SIG-M5 treated with dmso at 0.1 percent for 504 hours (cell line): ENCODE results near the gene SFI1.
"Not testable (repeated sequence)": the region's sequence is repeated elsewhere in the genome, so short reads cannot be mapped to it uniquely, and the experiment has no call there.

Experiments used
- DNase-seq: peaks from one replicate; lab custom pipeline; 2025; ENCODE audit not compliant: unreplicated experiment; lab: John Stamatoyannopoulos, UW

The SFI1 gene

DNA sequence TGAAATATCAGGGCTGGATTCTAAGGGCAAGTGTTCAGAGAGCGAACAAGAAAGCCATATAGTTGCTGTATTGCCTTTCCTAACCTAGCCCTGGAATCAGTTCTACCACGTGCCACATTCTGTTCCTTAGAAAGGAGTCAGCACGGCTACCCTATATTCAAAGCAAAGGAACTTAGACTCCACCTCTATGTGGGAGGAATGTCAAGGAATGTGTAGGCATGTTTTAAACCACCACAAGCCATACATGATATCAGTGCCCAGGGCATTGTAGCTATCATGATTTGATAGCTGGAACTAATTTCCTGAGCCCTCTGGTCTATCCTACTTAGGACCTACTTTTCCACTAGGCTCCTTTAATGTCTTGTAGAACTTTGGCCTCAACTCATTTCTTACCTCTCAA is 4.2 kb upstream of the SFI1 start:
- no peak for DNase-seq

- DNase-seq, result not testable (repeated sequence)
Measured at GRCh38 chr22:31493355-31493754, 3.0 kb upstream of the SFI1 start.

- no peak for DNase-seq
Measured at GRCh38 chr22:31495343-31495742, 993 bp upstream of the SFI1 start.

- peak; percentile 25 for DNase-seq
Measured at GRCh38 chr22:31496735-31497146, 405 bp downstream of the SFI1 start.

- no peak for DNase-seq
Measured at GRCh38 chr22:31497148-31497938, 1.0 kb downstream of the SFI1 start.

- DNase-seq, result no peak
Measured at GRCh38 chr22:31501738-31502137, 5.4 kb downstream of the SFI1 start.

- no peak for DNase-seq
Measured at GRCh38 chr22:31503211-31503964, 7.1 kb downstream of the SFI1 start.

DNA sequence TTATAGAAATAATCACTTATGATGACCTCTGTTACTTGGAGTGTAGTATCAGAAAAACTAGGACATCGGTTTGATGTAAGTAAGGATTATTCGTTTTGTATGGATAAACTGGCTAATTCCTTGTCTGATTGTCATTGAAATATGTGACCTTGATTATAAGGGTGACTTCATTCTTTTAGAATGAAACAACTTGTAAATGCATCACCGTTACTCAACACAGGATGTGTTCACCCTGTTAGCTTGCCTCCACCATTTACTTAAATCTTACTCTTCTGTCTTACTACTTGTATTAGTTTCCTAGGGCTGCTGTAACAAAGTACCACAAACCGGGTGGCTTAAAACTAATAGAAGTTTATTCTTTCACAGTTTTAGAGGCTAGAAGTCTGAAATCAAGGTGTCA is 7.9 kb downstream of the SFI1 start:
- no peak for DNase-seq

DNA sequence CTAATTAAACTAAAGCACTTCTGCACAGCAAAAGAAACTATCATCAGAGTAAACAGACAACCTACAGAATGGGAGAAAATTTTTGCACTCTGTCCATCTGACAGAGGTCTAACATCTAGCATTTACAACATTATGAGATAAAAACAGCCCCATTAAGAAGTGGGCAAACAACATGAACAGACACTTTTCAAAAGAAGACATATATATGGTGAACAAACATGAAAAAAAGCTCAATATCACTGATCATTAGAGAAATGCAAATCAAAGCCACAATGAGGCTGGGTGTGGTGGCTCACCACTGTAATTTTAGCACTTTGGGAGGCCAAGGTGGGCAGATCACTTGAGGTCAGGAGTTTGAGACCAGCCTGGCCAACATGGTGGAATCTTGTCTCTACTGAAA is 11.2 kb downstream of the SFI1 start:
- not testable (repeated sequence) for DNase-seq

GRCh38 chr22:31508536-31508935 is 12.2 kb downstream of the SFI1 start:
- DNase-seq, result no peak

GRCh38 chr22:31509061-31509762 is 12.9 kb downstream of the SFI1 start:
- DNase-seq, result no peak

DNA sequence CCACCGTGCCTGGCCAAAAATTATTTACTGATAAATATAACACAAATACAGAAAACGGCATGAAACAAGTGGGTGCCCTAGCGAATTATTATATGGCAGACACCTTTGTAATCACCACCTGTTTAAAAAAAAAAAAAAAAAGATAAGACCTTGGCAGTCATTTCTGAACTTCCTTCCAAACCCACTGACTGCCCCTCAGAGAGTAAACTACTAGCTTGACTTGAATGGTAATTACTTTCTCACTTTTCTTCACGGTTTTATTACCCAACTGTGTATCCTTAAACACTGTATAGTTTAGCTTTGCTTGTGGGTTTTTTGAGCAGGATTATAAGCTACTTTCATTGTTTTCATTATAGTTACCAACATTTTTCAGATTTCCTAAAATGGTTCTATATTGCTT is 23.7 kb downstream of the SFI1 start:
- DNase-seq, result no peak

DNA sequence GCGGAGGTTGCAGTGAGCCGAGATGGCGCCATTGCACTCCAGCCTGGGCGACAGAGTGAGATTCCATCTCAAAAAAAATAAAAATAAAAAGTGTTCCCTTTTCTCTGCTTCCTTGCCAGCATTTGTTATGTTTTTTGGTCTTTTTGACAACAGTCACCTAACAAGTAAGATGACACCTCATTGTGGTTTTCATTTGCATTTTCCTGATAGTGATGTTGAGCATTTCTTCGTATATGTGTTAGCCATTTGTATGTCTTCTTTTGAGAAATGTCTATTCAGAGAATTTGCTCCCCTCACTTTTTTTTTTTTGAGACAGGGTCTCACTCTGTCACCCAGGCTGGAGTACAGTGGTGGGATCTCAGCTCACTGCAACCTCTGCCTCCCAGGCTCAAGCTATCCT is 27.8 kb downstream of the SFI1 start:
- DNase-seq, result not testable (repeated sequence)

DNA sequence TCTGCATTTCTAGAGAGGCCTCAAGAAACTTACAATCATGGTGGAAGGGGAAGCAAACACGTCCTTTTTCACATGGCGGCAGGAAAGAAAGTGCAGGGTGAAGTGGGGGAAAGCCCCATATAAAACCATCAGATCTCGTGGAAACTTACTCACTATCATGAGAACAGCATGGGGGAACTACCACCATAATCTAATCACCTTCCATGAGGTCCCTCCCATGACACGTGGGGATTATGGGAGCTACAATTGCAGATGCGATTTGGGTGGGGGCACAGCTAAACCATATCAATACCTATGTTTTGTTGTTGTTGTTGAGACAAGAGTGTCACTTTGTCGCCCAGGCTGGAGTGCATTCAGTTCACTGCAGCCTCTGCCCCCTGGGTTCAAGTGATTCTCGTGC is 29.9 kb downstream of the SFI1 start:
- DNase-seq, result no peak

DNA sequence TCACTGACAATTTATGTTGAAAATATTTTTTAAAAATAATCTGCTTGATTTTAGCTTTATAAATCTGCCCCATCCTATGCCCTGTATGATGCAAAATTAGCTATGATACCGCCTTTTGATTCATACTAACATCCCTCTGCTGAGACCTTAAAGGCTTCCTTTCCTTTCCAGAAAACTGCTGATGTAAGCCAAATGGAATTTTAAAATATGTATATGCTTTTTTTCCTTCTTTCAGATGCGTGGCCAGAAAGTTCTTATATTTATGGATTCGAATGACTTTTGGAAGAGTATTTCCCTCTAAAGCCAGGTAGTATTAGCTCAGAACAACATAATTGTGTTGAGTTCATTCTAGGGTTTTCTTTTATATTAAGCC is 34.5 kb downstream of the SFI1 start:
- no peak for DNase-seq

DNA sequence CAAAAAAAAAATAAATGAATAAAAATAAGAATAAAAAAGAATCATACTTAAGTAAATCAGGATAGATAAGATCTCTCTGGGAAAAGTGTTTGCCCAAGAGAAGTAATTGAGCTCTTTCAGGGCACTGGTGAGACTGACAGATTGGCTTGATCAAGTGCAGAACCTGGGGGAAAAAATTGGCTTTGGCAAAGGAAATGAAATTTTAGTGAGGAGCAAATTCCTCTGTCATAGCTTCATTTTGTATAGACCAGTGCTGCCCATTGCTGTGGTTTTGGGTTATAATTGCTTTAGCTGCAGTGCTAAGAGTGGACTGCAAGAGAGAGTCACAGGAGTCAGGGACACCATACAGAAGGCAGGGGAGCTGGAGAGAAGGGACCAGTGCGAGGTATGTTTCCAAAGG is 35.7 kb downstream of the SFI1 start:
- DNase-seq, result no peak

- no peak for DNase-seq
Measured at GRCh38 chr22:31533374-31533773, 37.0 kb downstream of the SFI1 start.

DNA sequence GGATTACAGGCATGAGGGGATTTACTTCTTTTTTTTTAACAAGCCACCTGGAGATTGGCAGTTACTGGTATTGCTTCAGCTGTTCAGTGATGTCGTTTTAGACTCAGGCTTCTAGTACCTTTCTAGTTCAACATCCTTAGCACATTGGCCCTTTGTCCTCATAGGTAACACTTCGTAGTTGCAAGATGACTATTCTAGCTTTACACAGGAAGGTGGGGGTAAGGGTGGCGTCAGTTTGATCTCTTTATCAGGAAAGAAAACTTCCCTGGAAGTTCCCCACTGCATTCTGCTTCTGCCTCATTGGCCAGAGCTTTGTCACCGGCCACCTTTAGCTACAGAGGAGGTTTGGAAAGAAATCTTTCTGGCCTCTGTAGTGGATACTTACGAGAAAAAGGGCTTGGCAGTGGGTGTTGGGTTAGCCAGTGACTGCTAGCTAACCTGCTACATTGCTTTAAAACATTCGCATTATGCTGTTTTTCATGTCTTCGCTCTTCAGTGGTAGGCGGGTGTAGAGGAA is 40.7 kb downstream of the SFI1 start:
- DNase-seq, result no peak

DNA sequence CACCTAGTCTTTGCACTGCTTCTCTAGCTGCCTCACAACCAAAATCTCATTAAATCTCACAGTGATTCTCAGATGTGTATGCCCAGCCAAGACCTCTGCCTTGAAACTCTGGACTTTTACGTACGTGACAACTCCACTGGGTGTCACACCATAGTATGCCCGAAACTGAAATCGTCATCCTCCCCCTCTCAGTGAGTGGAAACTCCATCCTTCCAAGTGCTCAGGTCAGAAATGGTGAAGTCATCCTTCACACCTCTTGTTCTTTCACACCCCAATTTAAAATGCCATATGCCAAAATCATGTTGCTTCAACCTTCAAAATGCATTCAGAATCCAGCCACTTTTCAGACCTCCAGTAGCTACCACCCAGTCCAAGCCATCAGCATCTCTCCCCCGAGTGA is 42.5 kb downstream of the SFI1 start:
- no peak for DNase-seq

DNA sequence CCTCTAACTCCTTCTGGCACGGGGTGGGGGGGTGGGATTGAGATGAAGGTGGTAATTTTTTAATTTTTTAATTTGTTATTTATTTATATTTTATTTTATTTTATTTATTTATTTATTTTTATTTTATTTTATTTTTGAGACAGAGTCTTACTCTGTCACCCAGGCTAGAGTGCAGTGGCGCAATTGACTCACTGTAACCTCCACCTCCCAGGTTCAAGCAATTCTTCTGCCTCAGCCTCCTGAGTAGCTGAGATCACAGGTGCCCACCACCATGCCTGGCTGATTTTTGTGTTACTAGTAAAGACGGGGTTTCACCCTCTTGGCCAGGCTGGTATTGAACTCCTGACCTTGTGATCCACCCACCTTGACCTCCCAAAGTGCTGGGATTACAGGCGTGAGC is 43.8 kb downstream of the SFI1 start:
- not testable (repeated sequence) for DNase-seq

DNA sequence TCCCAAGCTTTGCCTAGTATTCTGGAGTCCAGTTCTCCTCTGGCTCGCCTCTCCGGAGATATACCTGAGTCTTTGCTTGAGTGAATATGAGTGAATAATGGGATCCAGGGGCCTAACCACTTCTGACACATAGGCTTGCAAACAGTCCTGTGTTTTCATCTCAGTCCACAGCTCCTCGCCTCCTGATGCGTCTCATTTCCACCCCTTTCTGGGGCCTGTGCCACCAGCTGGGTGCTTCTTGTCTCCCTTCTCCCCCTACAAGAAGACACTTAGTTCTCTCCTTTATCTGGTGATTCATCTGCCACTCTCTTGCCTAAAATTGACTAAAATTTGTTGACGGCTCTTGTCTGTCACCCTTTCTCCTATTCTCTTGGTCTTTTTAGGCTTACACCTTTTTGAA is 44.6 kb downstream of the SFI1 start:
- DNase-seq, result no peak
